ENCODE data around the gene ASRGL1.

The ASRGL1 gene

GRCh38 chr11:62416596-62416995 lies 79.3 kb downstream of the ASRGL1 start:
- no peak for DNase-seq (ENCODE audit: low read depth)

- DNase-seq (ENCODE audit: low read depth): no peak
Observed at GRCh38 chr11:62418136-62418535, 80.9 kb downstream of the ASRGL1 start.

- no peak for DNase-seq (ENCODE audit: low read depth)
Observed at GRCh38 chr11:62418733-62419132, 81.5 kb downstream of the ASRGL1 start, which contains the start of gene SCGB1A1. SCGB1A1 (plus strand) TSS chr11:62419033; CDS start chr11:62419096, 63 bp downstream.

GRCh38 chr11:62419314-62419929 lies 82.2 kb downstream of the ASRGL1 start:
- DNase-seq (ENCODE audit: low read depth): no peak

- no peak for DNase-seq (ENCODE audit: low read depth)
Observed at GRCh38 chr11:62419943-62420342, 82.7 kb downstream of the ASRGL1 start.

GRCh38 chr11:62420882-62421281 lies 83.6 kb downstream of the ASRGL1 start:
- DNase-seq (ENCODE audit: low read depth): no peak

GRCh38 chr11:62421996-62422395 lies 84.7 kb downstream of the ASRGL1 start:
- no peak for DNase-seq (ENCODE audit: low read depth)

GRCh38 chr11:62423012-62423411 lies 85.8 kb downstream of the ASRGL1 start:
- no peak for DNase-seq (ENCODE audit: low read depth)

GRCh38 chr11:62427630-62428233 lies 90.5 kb downstream of the ASRGL1 start:
- DNase-seq (ENCODE audit: low read depth): no peak

- DNase-seq (ENCODE audit: low read depth): no peak
Observed at GRCh38 chr11:62428871-62429560, 91.8 kb downstream of the ASRGL1 start.

GRCh38 chr11:62430425-62430824 lies 93.2 kb downstream of the ASRGL1 start:
- DNase-seq (ENCODE audit: low read depth): peak; percentile 70

GRCh38 chr11:62431171-62431901 lies 94.1 kb downstream of the ASRGL1 start:
- DNase-seq (ENCODE audit: low read depth): peak; percentile 80

- no peak for DNase-seq (ENCODE audit: low read depth)
Observed at GRCh38 chr11:62432695-62433094, 95.4 kb downstream of the ASRGL1 start.

- no peak for DNase-seq (ENCODE audit: low read depth)
Observed at GRCh38 chr11:62433141-62433903, 96.1 kb downstream of the ASRGL1 start.

- DNase-seq (ENCODE audit: low read depth): no peak
Observed at GRCh38 chr11:62433904-62434276, 96.6 kb downstream of the ASRGL1 start.

GRCh38 chr11:62435846-62436660 lies 98.8 kb downstream of the ASRGL1 start:
- DNase-seq (ENCODE audit: low read depth): no peak

GRCh38 chr11:62437616-62438015 lies 100.4 kb downstream of the ASRGL1 start:
- no peak for DNase-seq (ENCODE audit: low read depth)

GRCh38 chr11:62438641-62439040 lies 101.4 kb downstream of the ASRGL1 start:
- DNase-seq (ENCODE audit: low read depth): no peak

GRCh38 chr11:62439785-62440602 lies 102.7 kb downstream of the ASRGL1 start:
- peak; percentile 64 for DNase-seq (ENCODE audit: low read depth)

Measured in GM04504 (cell line).